GM23338 (cell line): ENCODE measurements around the gene CCDC27. TPM values are rescaled to one million over a fixed set of nuclear protein-coding genes. Genes with fewer than 3 reads are reported as not detected.

Source experiments
- ATAC-seq: fragments of 200-7000 bp; cut with Tn5 transposase; 3 replicates; pipeline ENCODE4 v1.9.1; 2020
- DNase-seq: peaks from one replicate; pipeline ENCODE4 v3.0.0-alpha.2; 2015; ENCODE audit warnings: low spot score
- H2AFZ ChIP-seq: fragments of 200-600 bp; sonication (generic); 2 replicates; pipeline ENCODE4 v1.8.0; 2016; ENCODE audit warnings: antibody characterized with exemption, mild to moderate bottlenecking, moderate library complexity
- H3F3A ChIP-seq: fragments of 200-600 bp; sonication (generic); replicated peaks from 2 replicates; pipeline ENCODE4 v1.8.0; 2017; ENCODE audit warnings: antibody characterized with exemption, mixed run types, low read depth
- H3K27ac ChIP-seq: fragments of 200-600 bp; sonication (generic); 2 replicates; pipeline ENCODE4 v1.6.1; 2016; ENCODE audit warnings: low read depth
- H3K27me3 ChIP-seq: fragments of 200-600 bp; sonication (generic); 2 replicates; pipeline ENCODE4 v1.8.0; 2016; ENCODE audit warnings: mild to moderate bottlenecking, mixed run types, moderate library complexity; ENCODE audit not compliant: insufficient read depth
- H3K36me3 ChIP-seq: fragments of 200-600 bp; sonication (generic); 2 replicates; pipeline ENCODE4 v1.8.0; 2016; ENCODE audit warnings: mild to moderate bottlenecking; ENCODE audit not compliant: insufficient read depth
- H3K4me1 ChIP-seq: fragments of 200-600 bp; sonication (generic); 2 replicates; pipeline ENCODE4 v1.8.0; 2016; ENCODE audit warnings: mild to moderate bottlenecking, moderate library complexity; ENCODE audit not compliant: insufficient read depth
- H3K4me2 ChIP-seq: fragments of 200-600 bp; sonication (generic); 2 replicates; pipeline ENCODE4 v1.7.1; 2017; ENCODE audit warnings: mixed run types
- H3K4me3 ChIP-seq: fragments of 200-600 bp; sonication (generic); 2 replicates; pipeline ENCODE4 v1.6.1; 2016; ENCODE audit warnings: mixed run types
- H3K79me2 ChIP-seq: fragments of 200-600 bp; sonication (generic); replicated peaks from 2 replicates; pipeline ENCODE4 v1.8.0; 2017; ENCODE audit warnings: mild to moderate bottlenecking; ENCODE audit not compliant: insufficient read depth
- H3K9me2 ChIP-seq: fragments of 200-600 bp; sonication (generic); 2 replicates; pipeline ENCODE4 v1.8.0; 2017; ENCODE audit not compliant: insufficient read depth
- H4K20me1 ChIP-seq: fragments of 200-600 bp; sonication (generic); replicated peaks from 2 replicates; pipeline ENCODE4 v1.8.0; 2017; ENCODE audit warnings: mild to moderate bottlenecking; ENCODE audit not compliant: insufficient read depth
- H3K27ac Mint-ChIP-seq: 2 replicates; pipeline ENCODE4 v1.8.0; 2020; ENCODE audit warnings: inconsistent platforms, mild to moderate bottlenecking, moderate library complexity, mixed read lengths
- H3K27me3 Mint-ChIP-seq: 3 replicates; pipeline ENCODE4 v1.8.0; 2022; ENCODE audit warnings: low read depth, mild to moderate bottlenecking, moderate library complexity, mixed read lengths, inconsistent platforms; ENCODE audit not compliant: insufficient read depth, poor library complexity
- H3K36me3 Mint-ChIP-seq: 3 replicates; pipeline ENCODE4 v1.8.0; 2021; ENCODE audit warnings: low read depth, mild to moderate bottlenecking, inconsistent platforms, moderate library complexity, mixed read lengths
- H3K4me1 Mint-ChIP-seq: 3 replicates; pipeline ENCODE4 v1.8.0; 2020; ENCODE audit warnings: mild to moderate bottlenecking, inconsistent platforms, mixed read lengths
- H3K4me3 Mint-ChIP-seq: 3 replicates; pipeline ENCODE4 v1.8.0; 2021; ENCODE audit warnings: moderate library complexity, mild to moderate bottlenecking, inconsistent platforms, mixed read lengths
- H3K9me3 Mint-ChIP-seq: 3 replicates; pipeline ENCODE4 v1.8.0; 2020; ENCODE audit warnings: moderate library complexity, mild to moderate bottlenecking, inconsistent platforms, mixed read lengths
- CREB1 ChIP-seq: fragments of 250-450 bp; sonication (Bioruptor Pico); IDR thresholded peaks from 2 replicates; pipeline ENCODE4 v1.5.0; 2020; ENCODE audit warnings: low read depth, mild to moderate bottlenecking, moderate library complexity
- CTCF ChIP-seq, 2 experiments: fragments of 200-600 bp in 1 of 2; sonication (generic) in 1 of 2; conservative IDR thresholded peaks; 2 replicates each; pipeline versions ENCODE4 v1.5.1 to v1.6.1; 2016 to 2017; ENCODE audit warnings: antibody characterized with exemption in 2 of 2, low read depth in 2 of 2, mild to moderate bottlenecking in 2 of 2, moderate library complexity in 1 of 2
- ETS1 ChIP-seq: IDR thresholded peaks from 2 replicates; pipeline ENCODE4 v1.6.1; 2016; ENCODE audit warnings: antibody characterized with exemption
- EZH2phosphoT487 ChIP-seq: fragments of 200-600 bp; sonication (generic); IDR thresholded peaks from one replicate; pipeline ENCODE4 v1.8.1; 2018; ENCODE audit warnings: antibody characterized with exemption; ENCODE audit not compliant: unreplicated experiment
- JUNB ChIP-seq: IDR thresholded peaks from one replicate; pipeline ENCODE4 v1.6.1; 2016; ENCODE audit warnings: antibody characterized with exemption; ENCODE audit not compliant: unreplicated experiment
- NANOG ChIP-seq: IDR thresholded peaks from 2 replicates; pipeline ENCODE4 v1.6.1; 2016; ENCODE audit warnings: antibody characterized with exemption, borderline replicate concordance
- POLR2AphosphoS5 ChIP-seq: IDR thresholded peaks from 2 replicates; pipeline ENCODE4 v1.6.1; 2016; ENCODE audit warnings: antibody characterized with exemption, low read depth
- REST ChIP-seq: IDR thresholded peaks from one replicate; pipeline ENCODE4 v1.6.1; 2018; ENCODE audit warnings: antibody characterized with exemption; ENCODE audit not compliant: unreplicated experiment
- STAT1 ChIP-seq: IDR thresholded peaks from one replicate; pipeline ENCODE4 v1.6.1; 2016; ENCODE audit warnings: antibody characterized with exemption; ENCODE audit not compliant: unreplicated experiment
- polyA plus RNA-seq: library from polyadenylated mRNA; unstranded; fragments of >200 nt; fragmentation: Nextera tagmentation; extraction: Ambion mirVana; gene quantifications from 2 replicates; pipeline ENCODE4 v1.2.1, GENCODE V29; 2016
- total RNA-seq: library from RNA; depleted of rRNA; stranded (reverse); fragments of >200 nt; shearing (Covaris generic); gene quantifications from 2 replicates; pipeline ENCODE4 v1.2.3, GENCODE V29; 2014

Gene CCDC27
- total and polyA plus RNA-seq, 2 experiments from 2014 or later = 0.18 to 0.45 TPM

- H3K9me2 ChIP-seq = no peaks in the 10 kb centered on the region
- H3K27me3 ChIP-seq = no peaks in the 10 kb centered on the region
- no peak overlapping the region for H3K27ac ChIP-seq
- no peak overlapping the region for H2AFZ ChIP-seq
- H3K36me3 Mint-ChIP-seq = peaks cover 52% of the 10 kb centered on the region
- no peak overlapping the region for H3K4me2 ChIP-seq
- H3K4me3 ChIP-seq = no peak overlapping the region
- no peak for ATAC-seq
- H3K4me1 ChIP-seq = no peaks in the 10 kb centered on the region; the same call in 1 of the 2 replicates
- peaks cover 28% of the 10 kb centered on the region for H3K36me3 ChIP-seq
- H4K20me1 ChIP-seq = peaks cover 13% of the 10 kb centered on the region
- DNase-seq = no peak
- peaks cover 10% of the 10 kb centered on the region for H3K4me1 Mint-ChIP-seq
- no peak overlapping the region; the same call in 1 of the 2 replicates for H3K27ac Mint-ChIP-seq
- peaks cover 11% of the 10 kb centered on the region; the same call in 1 of the 2 replicates for H3F3A ChIP-seq
- H3K27me3 Mint-ChIP-seq = peaks cover 14% of the 10 kb centered on the region
- H3K4me3 Mint-ChIP-seq = no peak overlapping the region
- TF ChIP-seq STAT1 (no peak), JUNB (no peak), CTCF (conservative IDR thresholded peaks at IDR 0.05; ENCODE audit: low read depth in 2 of 2) (0 out of 4 replicates have a peak, but pooled peaks of 1 of the 2 experiments have one; percentile 2)
- no peaks in the 10 kb centered on the region for H3K79me2 ChIP-seq
- no peaks in the 10 kb centered on the region; the same call in 2 of the 3 replicates for H3K9me3 Mint-ChIP-seq
Observed at GRCh38 chr1:3779265-3779911, 27.1 kb downstream of the CCDC27 start.

- Mint-ChIP-seq H3K27ac (no peak overlapping the region), H3K4me1 (peaks cover 9% of the 10 kb centered on the region), H3K36me3 (peaks cover 57% of the 10 kb centered on the region), H3K4me3 (no peak overlapping the region), H3K27me3 (peaks cover 14% of the 10 kb centered on the region), H3K9me3 (no peaks in the 10 kb centered on the region; the same call in 2 of the 3 replicates)
- H3K27ac ChIP-seq = no peak overlapping the region
- no peak overlapping the region for H3K4me2 ChIP-seq
- H3K4me3 ChIP-seq = no peak overlapping the region
- no peak overlapping the region for H2AFZ ChIP-seq
- H3K4me1 ChIP-seq = no peaks in the 10 kb centered on the region; the same call in 1 of the 2 replicates
- ATAC-seq (no peak), DNase-seq (no peak)
- peaks cover 11% of the 10 kb centered on the region; the same call in 1 of the 2 replicates for H3F3A ChIP-seq
- peaks cover 34% of the 10 kb centered on the region for H3K36me3 ChIP-seq
- H3K27me3 ChIP-seq = no peaks in the 10 kb centered on the region
- H3K9me2 ChIP-seq = no peaks in the 10 kb centered on the region
- no peaks in the 10 kb centered on the region for H3K79me2 ChIP-seq
- H4K20me1 ChIP-seq = peaks cover 13% of the 10 kb centered on the region
- TF ChIP-seq CREB1 (no peak), NANOG (no peak), ETS1 (no peak), CTCF (conservative IDR thresholded peaks at IDR 0.05; ENCODE audit: low read depth in 2 of 2) (no peak), STAT1 (no peak), JUNB (no peak), REST (no peak), POLR2AphosphoS5 (no peak), EZH2phosphoT487 (no peak)
Observed at GRCh38 chr1:3779912-3780416, 27.7 kb downstream of the CCDC27 start.
